Sigmoid colon (tissue), 4 donors: ENCODE results near the gene SOWAHA.

Experiments used
- POLR2A ChIP-seq, 2 donors: fragments of 450-650 bp; IDR thresholded peaks; one replicate each; pipeline ENCODE4 v1.6.1; 2016; ENCODE audit warnings: antibody characterized with exemption in 2 of 2, mild to moderate bottlenecking in 2 of 2, moderate library complexity in 2 of 2
- POLR2AphosphoS5 ChIP-seq, 4 donors: sonication (generic); formaldehyde crosslinking; IDR thresholded peaks; one replicate each; pipeline ENCODE4 v1.6.1; 2017; ENCODE audit warnings: antibody characterized with exemption in 4 of 4
- TF ChIP-seq, protein P1 (sequence below), 4 experiments: fragments of 450-650 bp in 3 of 4; fragments of 200-600 bp in 1 of 4; IDR thresholded peaks; one replicate each; pipeline ENCODE4 v1.5.1; 2016 to 2019; ENCODE audit warnings: antibody characterized with exemption in 4 of 4, mild to moderate bottlenecking in 3 of 4, moderate library complexity in 2 of 4

DNA sequence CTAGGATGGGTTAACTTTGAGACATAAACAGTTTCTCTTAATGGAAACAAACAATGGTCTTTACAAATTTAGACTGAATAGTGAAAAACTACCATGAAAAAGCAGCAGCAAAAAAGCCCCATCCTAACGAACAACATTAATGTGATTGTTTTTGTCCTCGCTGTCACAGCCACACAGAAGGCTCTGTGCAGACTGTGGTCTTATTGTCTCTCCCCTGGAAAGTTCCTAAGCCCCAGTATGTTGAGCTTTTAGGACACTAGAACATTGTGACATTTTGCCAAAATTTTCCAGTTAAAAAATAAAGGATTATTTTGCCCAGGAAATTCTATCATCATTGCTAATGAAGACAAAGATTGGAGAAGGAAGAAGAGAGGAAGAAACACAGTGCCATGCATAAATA is 12.6 kb upstream of the SOWAHA start:
- TF ChIP-seq POLR2AphosphoS5 (IDR thresholded peaks at IDR 0.05) = no peak
- TF ChIP-seq, protein P1, sequence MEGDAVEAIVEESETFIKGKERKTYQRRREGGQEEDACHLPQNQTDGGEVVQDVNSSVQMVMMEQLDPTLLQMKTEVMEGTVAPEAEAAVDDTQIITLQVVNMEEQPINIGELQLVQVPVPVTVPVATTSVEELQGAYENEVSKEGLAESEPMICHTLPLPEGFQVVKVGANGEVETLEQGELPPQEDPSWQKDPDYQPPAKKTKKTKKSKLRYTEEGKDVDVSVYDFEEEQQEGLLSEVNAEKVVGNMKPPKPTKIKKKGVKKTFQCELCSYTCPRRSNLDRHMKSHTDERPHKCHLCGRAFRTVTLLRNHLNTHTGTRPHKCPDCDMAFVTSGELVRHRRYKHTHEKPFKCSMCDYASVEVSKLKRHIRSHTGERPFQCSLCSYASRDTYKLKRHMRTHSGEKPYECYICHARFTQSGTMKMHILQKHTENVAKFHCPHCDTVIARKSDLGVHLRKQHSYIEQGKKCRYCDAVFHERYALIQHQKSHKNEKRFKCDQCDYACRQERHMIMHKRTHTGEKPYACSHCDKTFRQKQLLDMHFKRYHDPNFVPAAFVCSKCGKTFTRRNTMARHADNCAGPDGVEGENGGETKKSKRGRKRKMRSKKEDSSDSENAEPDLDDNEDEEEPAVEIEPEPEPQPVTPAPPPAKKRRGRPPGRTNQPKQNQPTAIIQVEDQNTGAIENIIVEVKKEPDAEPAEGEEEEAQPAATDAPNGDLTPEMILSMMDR (IDR thresholded peaks at IDR 0.05) = no peak
- TF ChIP-seq POLR2A (IDR thresholded peaks at IDR 0.05) = no peak
